Mesenchymal stem cell (in vitro differentiated cells and primary cell): ENCODE data around the gene RNF223. TPM values are rescaled to one million over a fixed set of nuclear protein-coding genes. Genes with fewer than 3 reads are reported as not detected.

Source experiments
- DNase-seq: peaks from one replicate; pipeline ENCODE4 v3.0.0-alpha.2; 2013
- H2AFZ ChIP-seq: one replicate; pipeline ENCODE4 v1.6.1; 2013; ENCODE audit warnings: low read depth, mild to moderate bottlenecking, control low read depth, inconsistent platforms, low read length, moderate library complexity
- H2AK5ac ChIP-seq: 2 replicates; pipeline ENCODE4 v1.6.1; 2013; ENCODE audit warnings: low read length, moderate library complexity, mild to moderate bottlenecking, inconsistent platforms; ENCODE audit not compliant: severe bottlenecking
- H2BK120ac ChIP-seq: one replicate; pipeline ENCODE4 v1.6.1; 2013; ENCODE audit warnings: low read depth, mild to moderate bottlenecking, inconsistent platforms, low read length, moderate library complexity
- H2BK12ac ChIP-seq, 2 experiments: one replicate each; pipeline ENCODE4 v1.6.1; 2013; ENCODE audit warnings: inconsistent platforms in 2 of 2, low read length in 2 of 2, mild to moderate bottlenecking in 2 of 2, moderate library complexity in 2 of 2, control low read depth in 1 of 2
- H2BK15ac ChIP-seq: one replicate; pipeline ENCODE4 v1.6.1; 2013; ENCODE audit warnings: mild to moderate bottlenecking, low read depth, inconsistent platforms; ENCODE audit not compliant: poor library complexity, severe bottlenecking
- H2BK5ac ChIP-seq: 2 replicates; pipeline ENCODE4 v1.6.1; 2013; ENCODE audit warnings: low read depth, mild to moderate bottlenecking, low read length, control low read depth, inconsistent platforms; ENCODE audit not compliant: poor library complexity, severe bottlenecking
- H3K14ac ChIP-seq, 2 experiments: one replicate each; pipeline ENCODE4 v1.6.1; 2013; ENCODE audit warnings: inconsistent platforms in 2 of 2, low read length in 2 of 2, control low read depth in 1 of 2, mild to moderate bottlenecking in 1 of 2, moderate library complexity in 1 of 2
- H3K18ac ChIP-seq, 2 experiments: one replicate each; pipeline ENCODE4 v1.6.1; 2013; ENCODE audit warnings: inconsistent platforms in 2 of 2, low read length in 2 of 2, control low read depth in 1 of 2, low read depth in 1 of 2, mild to moderate bottlenecking in 1 of 2
- H3K23ac ChIP-seq, 2 experiments: one replicate each; pipeline ENCODE4 v1.6.1; 2013; ENCODE audit warnings: inconsistent platforms in 2 of 2, low read length in 2 of 2, mild to moderate bottlenecking in 2 of 2, moderate library complexity in 2 of 2, control low read depth in 1 of 2
- H3K27ac ChIP-seq: 2 replicates; pipeline ENCODE4 v1.5.1; 2013; ENCODE audit warnings: mild to moderate bottlenecking, moderate library complexity, low read length, control low read depth, inconsistent platforms; ENCODE audit not compliant: poor library complexity, severe bottlenecking
- H3K27me3 ChIP-seq, 2 experiments: 2 replicates each; pipeline versions ENCODE4 v1.6.1 to v1.7.0; 2013; ENCODE audit warnings: low read length in 2 of 2, mild to moderate bottlenecking in 2 of 2, moderate library complexity in 2 of 2, control low read depth in 1 of 2, inconsistent platforms in 1 of 2; ENCODE audit not compliant: control insufficient read depth in 1 of 2, insufficient read depth in 1 of 2
- H3K36me3 ChIP-seq, 2 experiments: 2 replicates each; pipeline versions ENCODE4 v1.6.1 to v1.7.0; 2013; ENCODE audit warnings: low read length in 2 of 2, control low read depth in 1 of 2, inconsistent platforms in 1 of 2, low read depth in 1 of 2, mild to moderate bottlenecking in 1 of 2; ENCODE audit not compliant: insufficient read depth in 2 of 2, control insufficient read depth in 1 of 2
- H3K4ac ChIP-seq, 2 experiments: one replicate each; pipeline ENCODE4 v1.6.1; 2013; ENCODE audit warnings: inconsistent platforms in 2 of 2, low read length in 2 of 2, mild to moderate bottlenecking in 2 of 2, moderate library complexity in 2 of 2, control low read depth in 1 of 2, low read depth in 1 of 2
- H3K4me1 ChIP-seq: 2 replicates; pipeline ENCODE4 v1.6.1; 2013; ENCODE audit warnings: low read depth, low read length, control low read depth; ENCODE audit not compliant: control insufficient read depth, insufficient read depth
- H3K4me2 ChIP-seq: 2 replicates; pipeline ENCODE4 v1.6.1; 2013; ENCODE audit warnings: low read length, mild to moderate bottlenecking, inconsistent platforms; ENCODE audit not compliant: poor library complexity, severe bottlenecking
- H3K4me3 ChIP-seq, 2 experiments: 2 replicates each; pipeline versions ENCODE4 v1.5.1 to v1.7.0; 2013; ENCODE audit warnings: low read length in 2 of 2, mild to moderate bottlenecking in 2 of 2, control low read depth in 1 of 2, low read depth in 1 of 2; ENCODE audit not compliant: insufficient read depth in 1 of 2
- H3K79me1 ChIP-seq: replicated peaks from 2 replicates; pipeline ENCODE4 v1.6.1; 2013; ENCODE audit warnings: mild to moderate bottlenecking, control low read depth, low read length, inconsistent platforms; ENCODE audit not compliant: poor library complexity, severe bottlenecking
- H3K9ac ChIP-seq: 2 replicates; pipeline ENCODE4 v1.7.0; 2013; ENCODE audit warnings: mild to moderate bottlenecking, low read length, moderate library complexity
- H3K9me3 ChIP-seq: 2 replicates; pipeline ENCODE4 v1.7.0; 2013; ENCODE audit warnings: mild to moderate bottlenecking, low read length; ENCODE audit not compliant: control insufficient read depth
- H4K8ac ChIP-seq: one replicate; pipeline ENCODE4 v1.6.1; 2013; ENCODE audit warnings: inconsistent platforms, mild to moderate bottlenecking, low read length, moderate library complexity
- H4K91ac ChIP-seq: one replicate; pipeline ENCODE4 v1.6.1; 2013; ENCODE audit warnings: mild to moderate bottlenecking, low read length, inconsistent platforms
- WGBS: methylation state at CpG from one replicate; pipeline ENCODE4 v1.1.7; 2013; ENCODE audit warnings: mixed read lengths; 5-methylcytosine and 5-hydroxymethylcytosine counted together
- polyA plus RNA-seq, 2 experiments: library from polyadenylated mRNA; stranded (reverse); fragments of 200-250 nt; gene quantifications; one replicate each; pipeline ENCODE4 v1.2.3, GENCODE V29; 2013

Gene RNF223
- not detected for polyA plus RNA-seq (2013, experiment 1 of 2)
- not detected for polyA plus RNA-seq (2013, experiment 2 of 2)

DNA sequence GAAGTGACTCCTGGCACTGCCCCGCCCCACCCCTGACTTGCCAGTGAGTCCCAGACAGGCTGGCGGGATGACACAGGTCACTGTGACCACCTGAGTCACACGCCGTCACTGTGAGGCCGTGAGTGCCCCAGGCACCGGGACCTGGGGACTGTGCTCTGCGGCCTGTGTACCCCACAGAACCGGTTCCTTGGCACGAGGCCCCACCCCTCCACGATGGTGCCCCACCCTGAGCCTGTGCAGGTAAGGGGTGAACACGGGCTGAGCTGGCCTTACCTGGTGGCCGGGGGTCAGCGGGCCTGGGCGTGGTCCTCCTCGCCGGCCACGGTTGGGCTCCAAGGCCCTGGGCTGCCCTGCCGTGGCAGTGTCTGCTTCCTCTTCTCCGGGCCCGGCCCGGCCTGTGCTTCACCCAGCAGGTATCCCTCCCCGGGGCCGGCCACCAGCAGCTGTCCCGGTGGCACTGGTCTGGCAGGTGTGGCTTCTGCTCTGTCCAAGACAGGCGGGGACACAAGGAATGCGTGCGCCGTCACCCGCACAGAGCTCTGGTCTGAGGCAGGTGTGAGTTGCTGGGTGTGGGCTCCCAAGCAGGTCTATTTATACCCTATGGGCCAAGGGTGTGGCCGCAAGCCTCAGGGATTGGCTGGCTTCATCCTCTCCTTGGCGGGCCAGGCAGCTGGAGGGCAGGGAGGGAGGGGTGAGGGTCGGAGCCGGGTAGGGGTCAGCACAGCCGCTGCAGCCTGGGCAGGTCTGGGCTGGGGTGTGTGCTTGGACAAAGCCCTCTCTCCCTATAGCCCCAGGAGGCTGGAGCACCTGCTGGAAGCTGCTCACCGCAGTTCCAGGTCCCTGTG is at the start of gene RNF223:
Gene RNF223, minus strand, starts transcription at position 564 of the 845 bp plus-strand sequence. CDS start 1,740 bp downstream, outside the sequence.
- H2BK5ac ChIP-seq: no peak within 1 kb of the TSS
- H3K4ac ChIP-seq: no peak within 1 kb of the TSS
- no peak within 1 kb of the TSS for H2BK15ac ChIP-seq
- no peak within 1 kb of the TSS for H2AFZ ChIP-seq
- no peak within 1 kb of the TSS for H4K8ac ChIP-seq
- H3K14ac ChIP-seq: no peak within 1 kb of the TSS
- peaks cover 0 to 42% of the 10 kb centered on the region in 2 experiments for H3K27me3 ChIP-seq
- H3K23ac ChIP-seq: no peak within 1 kb of the TSS
- H3K79me1 ChIP-seq: no peaks in the 10 kb centered on the region
- H2AK5ac ChIP-seq: no peak within 1 kb of the TSS
- no peak within 1 kb of the TSS for H3K4me3 ChIP-seq
- peaks cover 20% of the 10 kb centered on the region for H3K4me1 ChIP-seq
- no peak within 1 kb of the TSS for H3K4me2 ChIP-seq
- no peak within 1 kb of the TSS for H3K27ac ChIP-seq
- H4K91ac ChIP-seq: peak within 1 kb of the TSS; percentile 76
- H3K18ac ChIP-seq: peak within 1 kb of the TSS in 1 of 2 experiments; percentile 16
- 88% methylated on average over 32 of the region's 35 CpGs for WGBS
- H3K9me3 ChIP-seq: no peaks in the 10 kb centered on the region
- no peaks in the 10 kb centered on the region for H3K36me3 ChIP-seq
- no peak for DNase-seq
- no peak within 1 kb of the TSS for H3K9ac ChIP-seq
- H2BK120ac ChIP-seq: no peak within 1 kb of the TSS
- no peak within 1 kb of the TSS for H2BK12ac ChIP-seq

DNA sequence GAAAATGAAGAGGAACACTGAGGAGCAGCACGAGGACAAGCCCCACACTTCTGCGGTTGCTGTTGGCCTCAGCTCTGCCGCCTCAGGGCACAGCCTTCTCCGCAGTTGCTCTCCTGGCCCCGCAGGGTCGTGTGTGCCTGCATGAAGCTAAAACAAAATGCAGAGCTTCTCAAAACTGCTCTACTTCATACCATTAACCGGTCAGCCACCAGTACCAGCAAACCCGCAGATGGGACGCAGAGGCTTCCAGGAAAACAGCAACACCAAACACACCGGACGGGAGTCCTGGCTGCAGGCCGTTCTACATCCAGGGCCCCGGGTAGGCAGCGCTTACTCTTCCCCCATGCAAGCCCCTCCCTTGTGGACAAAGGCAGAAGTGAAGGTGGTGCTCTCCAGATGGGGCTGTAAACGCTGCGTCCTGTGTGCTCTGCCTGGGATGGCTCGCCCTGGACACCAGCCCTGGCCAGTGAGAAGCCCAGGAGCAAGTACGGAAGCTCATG is 48.9 kb upstream of the RNF223 start:
- Histone ChIP-seq H3K27me3 (peaks cover 6 to 40% of the 10 kb centered on the region in 2 experiments), H4K91ac (no peak overlapping the region), H2BK5ac (no peak overlapping the region), H3K23ac (no peak overlapping the region), H2BK120ac (no peak overlapping the region), H2AK5ac (no peak overlapping the region), H2BK12ac (no peak overlapping the region), H4K8ac (no peak overlapping the region), H3K36me3 (peaks cover 0 to 4% of the 10 kb centered on the region in 2 experiments), H3K4me3 (peak overlapping the region in 1 of 2 experiments; percentile 9), H3K9ac (no peak overlapping the region), H2AFZ (no peak overlapping the region), H3K4ac (no peak overlapping the region), H3K79me1 (no peaks in the 10 kb centered on the region), H3K14ac (no peak overlapping the region), H3K9me3 (no peaks in the 10 kb centered on the region), H2BK15ac (no peak overlapping the region), H3K18ac (no peak overlapping the region), H3K4me2 (no peak overlapping the region), H3K27ac (no peak overlapping the region), H3K4me1 (peaks cover 28% of the 10 kb centered on the region)
- peak; percentile 15 for DNase-seq
- WGBS: 78% methylated on average over 18 of the region's 18 CpGs

DNA sequence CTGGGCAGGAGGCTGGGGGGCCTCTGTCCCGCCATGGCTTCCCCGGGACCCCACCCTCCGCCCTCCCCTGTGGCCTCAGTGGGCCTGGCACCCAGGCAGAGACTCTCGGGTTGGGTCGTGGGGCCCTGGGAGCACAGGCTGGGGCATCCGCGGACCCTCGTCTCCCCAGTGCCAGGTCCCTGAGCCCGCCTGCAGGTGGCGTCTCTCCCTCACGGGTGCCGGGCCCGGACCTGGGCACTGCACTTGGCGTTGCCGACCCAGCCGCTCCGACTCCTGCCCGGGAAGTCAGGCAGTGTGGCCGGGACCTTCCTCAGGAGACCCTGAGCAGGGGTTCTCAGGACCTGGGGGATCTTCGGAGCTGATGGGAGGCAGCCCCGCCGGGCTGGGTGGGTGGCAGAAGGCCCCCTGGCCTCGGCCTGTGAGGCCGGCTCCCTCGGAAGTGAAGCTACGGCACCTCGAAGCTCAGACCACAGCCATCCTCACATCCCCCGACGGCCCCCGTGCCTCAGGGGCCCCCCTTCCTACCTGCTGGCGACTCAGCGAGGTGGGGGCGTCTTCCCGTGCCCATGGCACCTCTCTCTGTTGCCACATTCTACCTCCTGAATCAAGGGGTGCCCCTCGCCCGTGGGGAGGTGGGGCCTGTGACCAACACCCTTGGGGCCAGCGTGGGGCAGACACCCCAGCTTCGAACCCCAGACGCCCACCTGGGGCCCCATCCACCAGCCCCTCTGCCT is 48.1 kb upstream of the RNF223 start:
- no peak overlapping the region for H2BK5ac ChIP-seq
- WGBS: 37% methylated on average over 39 of the region's 39 CpGs
- peaks cover 21% of the 10 kb centered on the region for H3K4me1 ChIP-seq
- peak; percentile 68 for DNase-seq
- H3K27ac ChIP-seq: no peak overlapping the region
- H3K18ac ChIP-seq: peak overlapping the region in 1 of 2 experiments; percentile 18
- peaks cover 14 to 43% of the 10 kb centered on the region in 2 experiments for H3K27me3 ChIP-seq
- peak overlapping the region; percentile 26 for H2AK5ac ChIP-seq
- no peaks in the 10 kb centered on the region for H3K9me3 ChIP-seq
- H3K4me3 ChIP-seq: peak overlapping the region in 1 of 2 experiments; percentile 65
- peaks cover 0 to 4% of the 10 kb centered on the region in 2 experiments for H3K36me3 ChIP-seq
- no peak overlapping the region for H3K4ac ChIP-seq
- H4K91ac ChIP-seq: peak overlapping the region; percentile 31
- H3K9ac ChIP-seq: peak overlapping the region; percentile 53
- H3K4me2 ChIP-seq: peak overlapping the region; percentile 47
- H2BK15ac ChIP-seq: no peak overlapping the region
- no peak overlapping the region for H3K23ac ChIP-seq
- H4K8ac ChIP-seq: peak overlapping the region; percentile 80
- H3K79me1 ChIP-seq: no peaks in the 10 kb centered on the region
- no peak overlapping the region for H2AFZ ChIP-seq
- H2BK12ac ChIP-seq: no peak overlapping the region
- no peak overlapping the region for H3K14ac ChIP-seq
- peak overlapping the region; percentile 54 for H2BK120ac ChIP-seq
